K562 treated with DMSO at 1 percent for 24 hours (cell line): ENCODE measurements around the gene GLT8D2. TPM values are rescaled to one million over a fixed set of nuclear protein-coding genes. Genes with fewer than 3 reads are reported as not detected.

ENCODE experiments used
- total RNA-seq: library from RNA; unstranded; fragments of 300-600 nt; gene quantifications from 2 replicates; pipeline ENCODE4 v1.2.3, GENCODE V29; 2022; ENCODE audit warnings: low read depth; ENCODE audit not compliant: insufficient read depth

Gene GLT8D2
- 0.23 TPM in 1 of 2 replicates, not detected in the other for total RNA-seq

GRCh38 chr12:104049903-104050356 lies at the start of gene GLT8D2:
Gene GLT8D2, minus strand, starts transcription at chr12:104050187. Its CDS starts 30,539 bp downstream, at chr12:104019648.

GRCh38 chr12:104064031-104064841 lies 14.2 kb upstream of the GLT8D2 start, which contains the start of gene HCFC2:
Gene HCFC2, plus strand, starts transcription at chr12:104064531. Its CDS starts 30 bp downstream, at chr12:104064561.

GRCh38 chr12:103965590-103966504 lies 84.1 kb downstream of the GLT8D2 start, which contains the start of gene TDG:
Gene TDG, plus strand, starts transcription at chr12:103965872. Its CDS starts 166 bp downstream, at chr12:103966038.

Other genes with a start within 250 kb of the GLT8D2 start
- gene NT5DC3, start 209.0 kb downstream of the GLT8D2 start, total RNA-seq, result 4.7 and 5.5 TPM in 2 replicates
- 256 and 285 TPM in 2 replicates for gene HSP90B1, start 119.8 kb downstream of the GLT8D2 start, total RNA-seq
- gene TDG, start 84.3 kb downstream of the GLT8D2 start, total RNA-seq, result 17.6 and 22.5 TPM in 2 replicates
- gene HCFC2, start 14.3 kb upstream of the GLT8D2 start, total RNA-seq, result 4.3 and 4.5 TPM in 2 replicates
- gene NFYB, start 88.0 kb upstream of the GLT8D2 start, total RNA-seq, result 17.7 and 18.3 TPM in 2 replicates
- 106 and 123 TPM in 2 replicates for gene TXNRD1, start 165.6 kb upstream of the GLT8D2 start, total RNA-seq